Measurements from ENCODE around the gene TBC1D22A.

The TBC1D22A gene

GRCh38 chr22:46884365-46884764 lies 121.9 kb downstream of the TBC1D22A start:
- no peak for DNase-seq (ENCODE audit: low read depth)
- no peak overlapping the region for H3K4me3 ChIP-seq (ENCODE audit: low read length)
- TF ChIP-seq, protein P1, sequence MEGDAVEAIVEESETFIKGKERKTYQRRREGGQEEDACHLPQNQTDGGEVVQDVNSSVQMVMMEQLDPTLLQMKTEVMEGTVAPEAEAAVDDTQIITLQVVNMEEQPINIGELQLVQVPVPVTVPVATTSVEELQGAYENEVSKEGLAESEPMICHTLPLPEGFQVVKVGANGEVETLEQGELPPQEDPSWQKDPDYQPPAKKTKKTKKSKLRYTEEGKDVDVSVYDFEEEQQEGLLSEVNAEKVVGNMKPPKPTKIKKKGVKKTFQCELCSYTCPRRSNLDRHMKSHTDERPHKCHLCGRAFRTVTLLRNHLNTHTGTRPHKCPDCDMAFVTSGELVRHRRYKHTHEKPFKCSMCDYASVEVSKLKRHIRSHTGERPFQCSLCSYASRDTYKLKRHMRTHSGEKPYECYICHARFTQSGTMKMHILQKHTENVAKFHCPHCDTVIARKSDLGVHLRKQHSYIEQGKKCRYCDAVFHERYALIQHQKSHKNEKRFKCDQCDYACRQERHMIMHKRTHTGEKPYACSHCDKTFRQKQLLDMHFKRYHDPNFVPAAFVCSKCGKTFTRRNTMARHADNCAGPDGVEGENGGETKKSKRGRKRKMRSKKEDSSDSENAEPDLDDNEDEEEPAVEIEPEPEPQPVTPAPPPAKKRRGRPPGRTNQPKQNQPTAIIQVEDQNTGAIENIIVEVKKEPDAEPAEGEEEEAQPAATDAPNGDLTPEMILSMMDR (IDR thresholded peaks at IDR 0.05; ENCODE audit: insufficient read depth, low read depth, low read length, missing control alignments), result no peak

- DNase-seq (ENCODE audit: low read depth), result no peak
- H3K4me3 ChIP-seq (ENCODE audit: low read length), result no peak overlapping the region
Measured at GRCh38 chr22:46887978-46888377, 125.5 kb downstream of the TBC1D22A start.

DNA sequence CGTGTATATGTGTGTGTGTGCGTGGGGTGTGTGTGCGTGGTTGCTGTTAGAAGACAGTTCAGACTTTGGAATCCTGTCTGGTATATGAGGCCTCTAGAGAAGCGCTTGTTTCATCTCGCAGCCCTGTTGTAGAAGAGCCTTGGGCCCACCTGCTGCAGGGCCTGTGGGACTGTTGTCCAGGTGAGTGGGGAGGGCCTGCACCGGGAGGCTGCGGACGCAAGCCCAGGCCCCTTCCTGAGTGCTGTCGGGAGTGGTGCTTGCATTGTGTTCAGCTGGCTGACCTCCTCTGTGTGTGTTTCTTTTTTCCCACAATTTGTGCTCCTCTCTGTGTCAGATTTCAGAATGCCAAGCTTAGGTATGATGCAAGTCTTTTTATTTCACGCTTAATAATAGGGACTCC lies 128.4 kb downstream of the TBC1D22A start:
- no peak for DNase-seq (ENCODE audit: low read depth)
- no peak overlapping the region for H3K4me3 ChIP-seq (ENCODE audit: low read length)
- TF ChIP-seq, protein P1 (IDR thresholded peaks at IDR 0.05; ENCODE audit: insufficient read depth, low read depth, low read length, missing control alignments), result no peak

More at GRCh38 chr22:46887978-46888377, 125.5 kb downstream of the TBC1D22A start:
- TF ChIP-seq, protein P1 (IDR thresholded peaks at IDR 0.05; ENCODE audit: insufficient read depth, low read depth, low read length, missing control alignments), result no peak

DNA sequence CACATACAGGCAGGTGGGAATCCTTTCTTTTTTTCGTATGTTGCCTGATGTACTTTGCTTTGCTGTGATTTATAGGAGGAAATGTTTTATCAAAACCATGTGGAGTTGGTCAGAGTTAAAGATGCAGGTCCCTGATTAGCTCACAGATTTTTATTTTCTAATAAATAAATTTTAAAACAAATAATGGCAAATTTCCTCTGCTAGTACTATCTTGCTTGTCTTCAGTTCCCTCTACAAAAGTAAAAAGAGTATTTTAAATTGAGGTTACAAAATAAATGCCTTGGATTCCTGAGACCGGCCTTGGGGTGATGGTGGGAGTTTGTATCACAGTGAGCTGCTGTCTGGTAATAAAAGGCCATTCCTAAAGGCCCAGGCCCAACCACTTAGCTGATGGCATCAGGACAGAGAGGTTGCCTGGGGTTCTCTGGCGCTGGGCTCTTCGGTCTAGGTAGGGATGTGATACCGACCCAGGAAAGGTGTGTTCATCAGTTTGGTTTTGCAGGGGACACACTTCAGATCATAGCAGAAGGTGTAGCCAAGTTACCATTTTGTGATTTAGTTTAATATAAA lies 129.0 kb downstream of the TBC1D22A start:
- TF ChIP-seq, protein P1 (IDR thresholded peaks at IDR 0.05; ENCODE audit: insufficient read depth, low read depth, low read length, missing control alignments), result no peak
- no peak for DNase-seq (ENCODE audit: low read depth)
- H3K4me3 ChIP-seq (ENCODE audit: low read length), result no peak overlapping the region

GRCh38 chr22:46892866-46893265 lies 130.4 kb downstream of the TBC1D22A start:
- TF ChIP-seq, protein P1 (IDR thresholded peaks at IDR 0.05; ENCODE audit: insufficient read depth, low read depth, low read length, missing control alignments), result no peak
- DNase-seq (ENCODE audit: low read depth), result no peak
- no peak overlapping the region for H3K4me3 ChIP-seq (ENCODE audit: low read length)

GRCh38 chr22:46893281-46894020 lies 131.0 kb downstream of the TBC1D22A start:
- H3K4me3 ChIP-seq (ENCODE audit: low read length), result no peak overlapping the region
- TF ChIP-seq, protein P1 (IDR thresholded peaks at IDR 0.05; ENCODE audit: insufficient read depth, low read depth, low read length, missing control alignments), result no peak
- no peak for DNase-seq (ENCODE audit: low read depth)

All from epithelial cell of esophagus (primary cell).